ENCODE measurements around the gene C14orf132.

Gene C14orf132

DNA sequence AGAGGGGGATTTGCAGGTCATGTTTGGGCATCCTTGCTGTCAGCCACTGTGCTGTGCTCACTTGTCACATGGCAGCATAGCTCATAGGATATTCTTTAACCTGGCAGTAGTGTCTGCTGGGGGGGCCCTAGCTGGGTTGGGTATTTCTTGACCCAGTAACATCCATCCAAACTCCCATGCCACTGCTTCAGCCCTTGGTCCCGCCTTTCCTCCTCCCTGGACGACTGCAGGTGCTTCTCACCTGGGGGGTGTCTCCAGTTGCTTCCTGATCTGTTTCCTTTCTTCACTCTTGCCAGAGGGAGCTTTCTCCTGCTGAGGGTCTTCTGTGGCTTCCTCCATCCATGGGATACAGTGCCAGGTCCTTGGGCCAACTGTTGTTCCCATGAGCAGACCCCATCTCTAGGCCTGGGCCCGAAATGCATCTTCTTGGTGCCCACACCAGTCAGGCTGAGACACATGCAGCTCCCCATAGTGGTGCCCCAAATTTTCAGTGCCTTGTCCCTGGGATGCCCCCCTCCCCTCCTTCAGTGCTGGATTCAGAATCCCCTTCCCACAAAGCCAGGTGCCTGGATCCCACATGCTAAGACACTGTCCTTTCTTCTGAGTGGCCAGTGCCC, 20.5 kb downstream of the C14orf132 start:
- no peak overlapping the region for H3K4me2 ChIP-seq (ENCODE audit: low read length)
- no peaks in the 10 kb centered on the region for H3K4me1 ChIP-seq (ENCODE audit: insufficient read depth, low read length, severe bottlenecking)
- no peak overlapping the region for H3K4me3 ChIP-seq (ENCODE audit: low read depth, low read length, poor library complexity, severe bottlenecking)
- H3K9ac ChIP-seq (ENCODE audit: low read length) = no peak overlapping the region
- TF ChIP-seq EZH2 (IDR thresholded peaks at IDR 0.05; ENCODE audit: borderline replicate concordance, low read length) = no peak
- TF ChIP-seq, protein P1, sequence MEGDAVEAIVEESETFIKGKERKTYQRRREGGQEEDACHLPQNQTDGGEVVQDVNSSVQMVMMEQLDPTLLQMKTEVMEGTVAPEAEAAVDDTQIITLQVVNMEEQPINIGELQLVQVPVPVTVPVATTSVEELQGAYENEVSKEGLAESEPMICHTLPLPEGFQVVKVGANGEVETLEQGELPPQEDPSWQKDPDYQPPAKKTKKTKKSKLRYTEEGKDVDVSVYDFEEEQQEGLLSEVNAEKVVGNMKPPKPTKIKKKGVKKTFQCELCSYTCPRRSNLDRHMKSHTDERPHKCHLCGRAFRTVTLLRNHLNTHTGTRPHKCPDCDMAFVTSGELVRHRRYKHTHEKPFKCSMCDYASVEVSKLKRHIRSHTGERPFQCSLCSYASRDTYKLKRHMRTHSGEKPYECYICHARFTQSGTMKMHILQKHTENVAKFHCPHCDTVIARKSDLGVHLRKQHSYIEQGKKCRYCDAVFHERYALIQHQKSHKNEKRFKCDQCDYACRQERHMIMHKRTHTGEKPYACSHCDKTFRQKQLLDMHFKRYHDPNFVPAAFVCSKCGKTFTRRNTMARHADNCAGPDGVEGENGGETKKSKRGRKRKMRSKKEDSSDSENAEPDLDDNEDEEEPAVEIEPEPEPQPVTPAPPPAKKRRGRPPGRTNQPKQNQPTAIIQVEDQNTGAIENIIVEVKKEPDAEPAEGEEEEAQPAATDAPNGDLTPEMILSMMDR (IDR thresholded peaks at IDR 0.05; ENCODE audit: low read length) = no peak
- no peaks in the 10 kb centered on the region for H3K27me3 ChIP-seq (ENCODE audit: insufficient read depth, low read length)
- H3K79me2 ChIP-seq (ENCODE audit: insufficient read depth, low read length) = no peaks in the 10 kb centered on the region
- no peaks in the 10 kb centered on the region for H3K9me2 ChIP-seq (ENCODE audit: low read depth, low read length)
- no peaks in the 10 kb centered on the region for H3F3A ChIP-seq (ENCODE audit: insufficient read depth, low read length)
- H3K36me3 ChIP-seq (ENCODE audit: insufficient read depth, low read length) = no peaks in the 10 kb centered on the region
- H3K9me3 ChIP-seq (ENCODE audit: low read length) = no peaks in the 10 kb centered on the region
- H2AFZ ChIP-seq (ENCODE audit: low read length) = no peak overlapping the region
- H4K20me1 ChIP-seq (ENCODE audit: insufficient read depth, low read length) = no peaks in the 10 kb centered on the region
- H3K27ac ChIP-seq (ENCODE audit: low read depth, low read length, poor library complexity, severe bottlenecking) = no peak overlapping the region

DNA sequence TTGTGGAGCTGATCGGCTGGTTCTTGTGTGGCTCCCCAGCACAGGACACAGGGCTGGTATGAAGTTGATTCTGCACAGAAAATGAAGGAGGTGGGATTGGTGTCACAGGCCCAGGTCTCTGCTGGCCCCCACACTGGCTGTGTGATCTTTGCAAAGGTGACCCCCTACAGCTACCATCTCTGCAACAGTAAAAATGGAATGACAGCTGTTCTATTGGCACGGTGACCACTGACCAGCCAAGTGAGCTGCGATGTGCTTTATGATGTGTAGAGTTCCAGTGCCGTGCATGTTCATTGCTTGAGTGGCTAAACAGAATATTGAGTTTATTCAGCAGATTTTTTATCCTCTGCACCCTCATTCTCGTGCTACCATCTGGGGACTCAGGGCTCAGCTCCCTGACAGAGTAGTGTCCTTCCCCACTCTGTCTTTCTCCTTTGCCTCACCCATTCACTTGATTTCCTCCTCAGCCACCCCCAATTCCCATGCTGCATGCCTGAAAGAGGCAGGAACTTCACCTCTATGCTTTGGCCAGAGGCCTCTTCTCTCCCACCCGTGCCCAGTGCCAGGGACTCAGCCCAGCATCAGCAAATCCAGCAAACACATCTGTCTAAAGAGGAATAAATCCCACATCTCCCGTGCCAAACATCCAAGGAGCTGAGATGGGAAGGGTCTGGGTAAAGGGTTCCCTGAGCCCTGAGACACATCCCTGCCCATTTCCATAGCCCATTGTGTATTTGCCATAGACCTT, 21.2 kb downstream of the C14orf132 start:
- Histone ChIP-seq H3K4me2 (ENCODE audit: low read length) (no peak overlapping the region), H3K27me3 (ENCODE audit: insufficient read depth, low read length) (no peaks in the 10 kb centered on the region; the same call in 1 of the 2 replicates), H3K9ac (ENCODE audit: low read length) (no peak overlapping the region), H3K9me2 (ENCODE audit: low read depth, low read length) (no peaks in the 10 kb centered on the region), H3K36me3 (ENCODE audit: insufficient read depth, low read length) (no peaks in the 10 kb centered on the region), H3K4me3 (ENCODE audit: low read depth, low read length, poor library complexity, severe bottlenecking) (no peak overlapping the region), H2AFZ (ENCODE audit: low read length) (no peak overlapping the region), H4K20me1 (ENCODE audit: insufficient read depth, low read length) (no peaks in the 10 kb centered on the region), H3K27ac (ENCODE audit: low read depth, low read length, poor library complexity, severe bottlenecking) (no peak overlapping the region), H3F3A (ENCODE audit: insufficient read depth, low read length) (no peaks in the 10 kb centered on the region), H3K9me3 (ENCODE audit: low read length) (no peaks in the 10 kb centered on the region), H3K4me1 (ENCODE audit: insufficient read depth, low read length, severe bottlenecking) (no peaks in the 10 kb centered on the region), H3K79me2 (ENCODE audit: insufficient read depth, low read length) (no peaks in the 10 kb centered on the region)
- TF ChIP-seq, protein P1 (IDR thresholded peaks at IDR 0.05; ENCODE audit: low read length) = no peak
- TF ChIP-seq EZH2 (IDR thresholded peaks at IDR 0.05; ENCODE audit: borderline replicate concordance, low read length) = no peak

DNA sequence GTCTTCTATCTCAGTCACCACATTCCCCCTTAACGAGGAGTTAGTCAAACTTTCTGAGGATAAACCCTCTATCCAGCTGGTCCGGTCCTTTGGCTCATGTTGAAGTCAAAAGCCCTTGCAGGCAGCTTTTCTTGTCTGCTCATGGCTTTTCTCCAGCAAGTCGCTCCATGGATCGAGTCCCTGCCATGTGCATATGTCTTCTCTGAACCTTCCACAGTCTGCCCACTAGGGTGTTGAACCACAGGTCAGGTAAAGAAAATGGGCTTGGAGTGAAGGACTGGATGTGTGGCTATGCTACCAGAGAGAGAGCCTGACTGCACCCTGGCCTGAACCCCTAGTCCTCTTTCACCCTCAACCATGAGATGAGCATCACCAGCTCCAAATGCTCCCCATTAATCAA, 22.8 kb downstream of the C14orf132 start:
- Histone ChIP-seq H4K20me1 (ENCODE audit: insufficient read depth, low read length) (no peaks in the 10 kb centered on the region), H3F3A (ENCODE audit: insufficient read depth, low read length) (no peaks in the 10 kb centered on the region), H3K79me2 (ENCODE audit: insufficient read depth, low read length) (no peaks in the 10 kb centered on the region), H3K4me2 (ENCODE audit: low read length) (no peak overlapping the region), H2AFZ (ENCODE audit: low read length) (no peak overlapping the region), H3K27me3 (ENCODE audit: insufficient read depth, low read length) (no peaks in the 10 kb centered on the region; the same call in 1 of the 2 replicates), H3K27ac (ENCODE audit: low read depth, low read length, poor library complexity, severe bottlenecking) (no peak overlapping the region), H3K4me3 (ENCODE audit: low read depth, low read length, poor library complexity, severe bottlenecking) (no peak overlapping the region), H3K36me3 (ENCODE audit: insufficient read depth, low read length) (no peaks in the 10 kb centered on the region), H3K9me2 (ENCODE audit: low read depth, low read length) (no peaks in the 10 kb centered on the region), H3K9ac (ENCODE audit: low read length) (no peak overlapping the region), H3K9me3 (ENCODE audit: low read length) (no peaks in the 10 kb centered on the region), H3K4me1 (ENCODE audit: insufficient read depth, low read length, severe bottlenecking) (peaks cover 8% of the 10 kb centered on the region)
- TF ChIP-seq EZH2 (IDR thresholded peaks at IDR 0.05; ENCODE audit: borderline replicate concordance, low read length) = no peak
- TF ChIP-seq, protein P1 (IDR thresholded peaks at IDR 0.05; ENCODE audit: low read length) = no peak
